Erythroblast (primary cell): ENCODE measurements around the gene ZMYM1.

Source experiments
- GATA1 ChIP-seq: IDR thresholded peaks from 2 replicates; pipeline ENCODE4 v1.6.1; 2011; ENCODE audit warnings: low read depth, mild to moderate bottlenecking, control low read depth, low read length, moderate library complexity
- POLR2A ChIP-seq: IDR thresholded peaks from 2 replicates; pipeline ENCODE4 v1.6.1; 2011; ENCODE audit warnings: mild to moderate bottlenecking, low read length

DNA sequence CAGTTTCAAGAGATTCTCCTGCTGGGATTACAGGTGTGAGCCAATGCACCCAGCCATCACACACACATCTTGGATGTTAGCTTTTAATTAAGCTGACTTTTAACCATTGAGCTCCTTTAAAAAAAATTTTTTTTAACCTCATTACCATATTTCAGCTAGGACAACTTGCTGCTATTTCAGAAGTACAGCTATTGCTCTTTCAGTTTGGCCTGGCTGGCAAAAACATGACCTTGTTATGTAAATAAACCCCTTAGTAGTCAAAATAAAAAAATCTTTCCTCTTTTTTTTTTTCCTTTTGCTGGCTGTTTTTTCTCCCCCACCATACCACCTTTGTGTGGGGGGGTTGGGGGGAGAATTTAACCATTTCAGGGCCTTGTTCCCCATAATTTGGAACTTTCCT lies 49.9 kb downstream of the ZMYM1 start:
- TF ChIP-seq POLR2A: no peak
- no peak for TF ChIP-seq GATA1
